Osteoblast (primary cell): ENCODE data around the gene MRM1. TPM values are rescaled to one million over a fixed set of nuclear protein-coding genes. Genes with fewer than 3 reads are reported as not detected.

Source experiments
- DNase-seq: peaks from one replicate; pipeline ENCODE4 v3.0.0; 2011; ENCODE audit warnings: low spot score, mixed read lengths; ENCODE audit not compliant: insufficient read length; ENCODE audit errors: missing footprints
- H2AFZ ChIP-seq: 2 replicates; pipeline ENCODE4 v1.6.0; 2011; ENCODE audit warnings: mild to moderate bottlenecking, low read length
- H3K27ac ChIP-seq: 2 replicates; pipeline ENCODE4 v1.5.1; 2011; ENCODE audit warnings: mild to moderate bottlenecking, low read depth, low read length, moderate library complexity
- H3K27me3 ChIP-seq: 2 replicates; pipeline ENCODE4 v1.6.0; 2012; ENCODE audit warnings: mild to moderate bottlenecking, control low read depth, inconsistent platforms, low read length, moderate library complexity; ENCODE audit not compliant: insufficient read depth
- H3K36me3 ChIP-seq: 2 replicates; pipeline ENCODE4 v1.5.1; 2011; ENCODE audit warnings: mild to moderate bottlenecking, low read length, control low read depth, moderate library complexity; ENCODE audit not compliant: insufficient read depth
- H3K4me1 ChIP-seq: 2 replicates; pipeline ENCODE4 v1.5.1; 2011; ENCODE audit warnings: mild to moderate bottlenecking, low read length, control low read depth, moderate library complexity; ENCODE audit not compliant: insufficient read depth
- H3K4me2 ChIP-seq: 2 replicates; pipeline ENCODE4 v1.6.0; 2011; ENCODE audit warnings: mild to moderate bottlenecking, low read length; ENCODE audit not compliant: insufficient read depth
- H3K4me3 ChIP-seq: fragments of 200-600 bp; sonication (generic); 3 replicates; pipeline ENCODE4 v1.5.1; 2012; ENCODE audit warnings: mild to moderate bottlenecking, low read length, inconsistent platforms; ENCODE audit not compliant: insufficient read depth
- H3K79me2 ChIP-seq: 2 replicates; pipeline ENCODE4 v1.6.0; 2012; ENCODE audit warnings: mild to moderate bottlenecking, low read length, control low read depth, inconsistent platforms; ENCODE audit not compliant: insufficient read depth
- H3K9me3 ChIP-seq: 2 replicates; pipeline ENCODE4 v1.5.1; 2011; ENCODE audit warnings: low read depth, low read length, control low read depth
- H4K20me1 ChIP-seq: 2 replicates; pipeline ENCODE4 v1.6.0; 2012; ENCODE audit warnings: mild to moderate bottlenecking, low read length, control low read depth; ENCODE audit not compliant: insufficient read depth
- CTCF ChIP-seq: IDR thresholded peaks from 2 replicates; pipeline ENCODE4 v1.5.1; 2011; ENCODE audit warnings: mild to moderate bottlenecking, low read depth, low read length, moderate library complexity; ENCODE audit errors: extremely low read depth
- total RNA-seq: library from RNA; depleted of rRNA; stranded (reverse); fragments of >200 nt; gene quantifications from 2 replicates; pipeline ENCODE4 v1.2.3, GENCODE V29; 2012

MRM1 gene, protein sequence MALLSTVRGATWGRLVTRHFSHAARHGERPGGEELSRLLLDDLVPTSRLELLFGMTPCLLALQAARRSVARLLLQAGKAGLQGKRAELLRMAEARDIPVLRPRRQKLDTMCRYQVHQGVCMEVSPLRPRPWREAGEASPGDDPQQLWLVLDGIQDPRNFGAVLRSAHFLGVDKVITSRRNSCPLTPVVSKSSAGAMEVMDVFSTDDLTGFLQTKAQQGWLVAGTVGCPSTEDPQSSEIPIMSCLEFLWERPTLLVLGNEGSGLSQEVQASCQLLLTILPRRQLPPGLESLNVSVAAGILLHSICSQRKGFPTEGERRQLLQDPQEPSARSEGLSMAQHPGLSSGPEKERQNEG
- total RNA-seq, result 2.7 and 4.0 TPM in 2 replicates

- Histone ChIP-seq H2AFZ (peak within 1 kb of the TSS; percentile 94), H3K27ac (peak within 1 kb of the TSS; percentile 86), H3K36me3 (peaks cover 4% of the 10 kb centered on the region), H3K4me2 (peak within 1 kb of the TSS; percentile 99), H3K4me3 (peak within 1 kb of the TSS; percentile 98), H3K4me1 (peaks cover 17% of the 10 kb centered on the region), H3K27me3 (no peaks in the 10 kb centered on the region), H3K79me2 (peaks cover 35% of the 10 kb centered on the region), H4K20me1 (peaks cover 20% of the 10 kb centered on the region), H3K9me3 (no peaks in the 10 kb centered on the region)
- peak; percentile 99 for DNase-seq
- TF ChIP-seq CTCF, result no peak
Measured at GRCh38 chr17:36601303-36602029, at the start of gene MRM1. Gene MRM1 (plus strand): TSS chr17:36601583. CDS start chr17:36601811, 228 bp downstream.

DNA sequence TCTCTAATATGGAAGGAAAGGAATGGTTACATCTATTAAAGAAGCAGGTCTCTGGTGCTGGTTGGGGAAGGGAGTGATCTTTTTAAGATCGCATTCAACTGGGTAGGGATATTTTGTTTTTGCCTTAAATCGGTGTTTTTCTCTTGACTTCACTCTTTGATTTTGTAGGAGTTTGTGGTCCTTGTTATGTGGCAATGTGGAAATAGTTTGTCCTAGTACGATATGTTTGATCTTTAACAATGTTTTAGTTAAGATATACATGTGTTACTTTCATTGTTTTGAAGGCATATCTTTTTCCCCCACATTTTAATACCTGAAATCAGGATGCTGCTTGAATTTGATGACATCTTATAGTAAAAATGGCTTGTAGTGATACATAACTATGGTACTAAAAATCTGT is 47.9 kb upstream of the MRM1 start:
- Histone ChIP-seq H3K27ac (peak overlapping the region; percentile 6), H3K4me2 (no peak overlapping the region), H3K79me2 (peaks cover 99% of the 10 kb centered on the region), H3K9me3 (no peaks in the 10 kb centered on the region), H2AFZ (no peak overlapping the region), H3K4me3 (no peak overlapping the region), H3K4me1 (no peaks in the 10 kb centered on the region), H4K20me1 (peaks cover 60% of the 10 kb centered on the region), H3K36me3 (peaks cover 31% of the 10 kb centered on the region), H3K27me3 (no peaks in the 10 kb centered on the region)
- no peak for TF ChIP-seq CTCF
- DNase-seq, result no peak

DNA sequence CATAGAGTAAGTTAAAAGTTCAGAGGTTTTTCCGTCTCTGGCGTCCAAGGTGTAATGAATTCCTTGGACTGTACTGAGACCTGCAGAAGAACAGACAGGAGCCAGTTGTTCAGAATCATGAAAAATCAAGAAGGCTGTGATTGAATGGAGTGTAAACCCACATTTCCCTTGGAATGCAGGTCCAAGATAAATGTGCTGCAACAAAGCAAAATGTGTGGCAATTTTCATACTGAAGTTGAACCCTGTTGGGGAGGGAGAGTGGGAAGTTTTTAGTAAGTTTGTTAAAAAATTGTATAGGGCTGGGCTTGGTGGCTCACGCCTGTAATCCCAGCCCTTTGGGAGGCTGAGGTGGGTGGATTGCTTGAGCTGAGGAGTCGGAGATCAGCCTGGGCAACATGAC is 35.3 kb upstream of the MRM1 start:
- no peak for DNase-seq

More for the DNA sequence above, 35.3 kb upstream of the MRM1 start:
- Histone ChIP-seq H3K27me3 (no peaks in the 10 kb centered on the region), H2AFZ (no peak overlapping the region), H3K4me1 (no peaks in the 10 kb centered on the region), H3K4me3 (no peak overlapping the region), H3K79me2 (peaks cover 73% of the 10 kb centered on the region), H3K9me3 (no peaks in the 10 kb centered on the region), H3K27ac (no peak overlapping the region), H3K4me2 (no peak overlapping the region), H4K20me1 (peaks cover 22% of the 10 kb centered on the region), H3K36me3 (peaks cover 71% of the 10 kb centered on the region)
- no peak for TF ChIP-seq CTCF
